ENCODE results near the gene SPSB1.
"Not testable (repeated sequence)": the region's sequence is repeated elsewhere in the genome, so short reads cannot be mapped to it uniquely, and the experiment has no call there.

Gene SPSB1

GRCh38 chr1:9375912-9376311, 83.2 kb downstream of the SPSB1 start:
- Mint-ChIP-seq H3K4me1 (ENCODE audit: low read depth) (peaks cover 1% of the 10 kb centered on the region), H3K9me3 (ENCODE audit: low read depth) (no peaks in the 10 kb centered on the region), H3K36me3 (no peaks in the 10 kb centered on the region), H3K4me3 (no peak overlapping the region), H3K27me3 (no peaks in the 10 kb centered on the region), H3K27ac (no peak overlapping the region)

GRCh38 chr1:9376430-9376829, 83.7 kb downstream of the SPSB1 start:
- Mint-ChIP-seq H3K4me3 (no peak overlapping the region), H3K27me3 (no peaks in the 10 kb centered on the region), H3K9me3 (ENCODE audit: low read depth) (no peaks in the 10 kb centered on the region), H3K36me3 (no peaks in the 10 kb centered on the region), H3K27ac (no peak overlapping the region), H3K4me1 (ENCODE audit: low read depth) (peaks cover 1% of the 10 kb centered on the region)

- Mint-ChIP-seq H3K4me1 (ENCODE audit: low read depth) (peaks cover 1% of the 10 kb centered on the region), H3K36me3 (no peaks in the 10 kb centered on the region), H3K27ac (no peak overlapping the region), H3K9me3 (ENCODE audit: low read depth) (no peaks in the 10 kb centered on the region), H3K27me3 (no peaks in the 10 kb centered on the region), H3K4me3 (no peak overlapping the region)
Observed at GRCh38 chr1:9376886-9377333, 84.2 kb downstream of the SPSB1 start.

- Mint-ChIP-seq H3K4me1 (ENCODE audit: low read depth) (peaks cover 1% of the 10 kb centered on the region), H3K9me3 (ENCODE audit: low read depth) (no peaks in the 10 kb centered on the region), H3K4me3 (no peak overlapping the region), H3K27me3 (no peaks in the 10 kb centered on the region), H3K36me3 (no peaks in the 10 kb centered on the region), H3K27ac (no peak overlapping the region)
Observed at GRCh38 chr1:9378801-9379200, 86.1 kb downstream of the SPSB1 start.

GRCh38 chr1:9380711-9381110, 88.0 kb downstream of the SPSB1 start:
- Mint-ChIP-seq H3K27me3 (no peaks in the 10 kb centered on the region), H3K4me1 (ENCODE audit: low read depth) (peaks cover 1% of the 10 kb centered on the region), H3K4me3 (no peak overlapping the region), H3K27ac (no peak overlapping the region), H3K36me3 (no peaks in the 10 kb centered on the region), H3K9me3 (ENCODE audit: low read depth) (no peaks in the 10 kb centered on the region)

GRCh38 chr1:9382643-9383491, 90.2 kb downstream of the SPSB1 start:
- H3K27ac Mint-ChIP-seq, result no peak overlapping the region
- H3K9me3 Mint-ChIP-seq (ENCODE audit: low read depth), result no peaks in the 10 kb centered on the region
- H3K27me3 Mint-ChIP-seq, result no peaks in the 10 kb centered on the region
- H3K4me1 Mint-ChIP-seq (ENCODE audit: low read depth), result peaks cover 1% of the 10 kb centered on the region
- H3K4me3 Mint-ChIP-seq, result no peak overlapping the region
- no peaks in the 10 kb centered on the region for H3K36me3 Mint-ChIP-seq

- Mint-ChIP-seq H3K4me3 (no peak overlapping the region), H3K27ac (no peak overlapping the region), H3K9me3 (ENCODE audit: low read depth) (no peaks in the 10 kb centered on the region), H3K4me1 (ENCODE audit: low read depth) (peaks cover 1% of the 10 kb centered on the region), H3K27me3 (no peaks in the 10 kb centered on the region), H3K36me3 (no peaks in the 10 kb centered on the region)
Observed at GRCh38 chr1:9384128-9384527, 91.4 kb downstream of the SPSB1 start.

- Mint-ChIP-seq H3K4me3 (no peak overlapping the region), H3K9me3 (ENCODE audit: low read depth) (no peaks in the 10 kb centered on the region), H3K36me3 (no peaks in the 10 kb centered on the region), H3K27ac (no peak overlapping the region), H3K4me1 (ENCODE audit: low read depth) (no peaks in the 10 kb centered on the region), H3K27me3 (no peaks in the 10 kb centered on the region)
Observed at GRCh38 chr1:9384751-9385245, 92.1 kb downstream of the SPSB1 start.

- not testable (repeated sequence) for H3K9me3 Mint-ChIP-seq (ENCODE audit: low read depth); H3K36me3 Mint-ChIP-seq; H3K27me3 Mint-ChIP-seq; H3K4me1 Mint-ChIP-seq (ENCODE audit: low read depth); H3K27ac Mint-ChIP-seq; H3K4me3 Mint-ChIP-seq
Observed at GRCh38 chr1:9385392-9385791, 92.7 kb downstream of the SPSB1 start.

GRCh38 chr1:9385801-9386573, 93.3 kb downstream of the SPSB1 start:
- H3K27ac Mint-ChIP-seq, result no peak overlapping the region
- H3K9me3 Mint-ChIP-seq (ENCODE audit: low read depth), result no peaks in the 10 kb centered on the region
- no peaks in the 10 kb centered on the region for H3K4me1 Mint-ChIP-seq (ENCODE audit: low read depth)
- no peak overlapping the region for H3K4me3 Mint-ChIP-seq
- no peaks in the 10 kb centered on the region for H3K27me3 Mint-ChIP-seq
- no peaks in the 10 kb centered on the region for H3K36me3 Mint-ChIP-seq

GRCh38 chr1:9388335-9389180, 95.9 kb downstream of the SPSB1 start:
- Mint-ChIP-seq H3K4me3 (no peak overlapping the region), H3K36me3 (no peaks in the 10 kb centered on the region), H3K27me3 (no peaks in the 10 kb centered on the region), H3K4me1 (ENCODE audit: low read depth) (no peaks in the 10 kb centered on the region), H3K27ac (no peak overlapping the region), H3K9me3 (ENCODE audit: low read depth) (no peaks in the 10 kb centered on the region)

GRCh38 chr1:9389968-9390367, 97.3 kb downstream of the SPSB1 start:
- Mint-ChIP-seq H3K9me3 (ENCODE audit: low read depth) (no peaks in the 10 kb centered on the region), H3K27ac (no peak overlapping the region), H3K27me3 (no peaks in the 10 kb centered on the region), H3K4me3 (no peak overlapping the region), H3K36me3 (no peaks in the 10 kb centered on the region), H3K4me1 (ENCODE audit: low read depth) (no peaks in the 10 kb centered on the region)

- H3K36me3 Mint-ChIP-seq, result no peaks in the 10 kb centered on the region
- no peaks in the 10 kb centered on the region for H3K27me3 Mint-ChIP-seq
- no peaks in the 10 kb centered on the region for H3K4me1 Mint-ChIP-seq (ENCODE audit: low read depth)
- H3K4me3 Mint-ChIP-seq, result no peak overlapping the region
- H3K9me3 Mint-ChIP-seq (ENCODE audit: low read depth), result peaks cover 3% of the 10 kb centered on the region
- H3K27ac Mint-ChIP-seq, result no peak overlapping the region
Observed at GRCh38 chr1:9391620-9392019, 98.9 kb downstream of the SPSB1 start.

- Mint-ChIP-seq H3K27me3 (no peaks in the 10 kb centered on the region), H3K27ac (no peak overlapping the region), H3K9me3 (ENCODE audit: low read depth) (peaks cover 3% of the 10 kb centered on the region), H3K36me3 (no peaks in the 10 kb centered on the region), H3K4me1 (ENCODE audit: low read depth) (peaks cover 3% of the 10 kb centered on the region), H3K4me3 (no peak overlapping the region)
Observed at GRCh38 chr1:9394010-9394409, 101.3 kb downstream of the SPSB1 start.

GRCh38 chr1:9395018-9395417, 102.3 kb downstream of the SPSB1 start:
- Mint-ChIP-seq H3K4me3 (no peak overlapping the region), H3K27me3 (no peaks in the 10 kb centered on the region), H3K36me3 (no peaks in the 10 kb centered on the region), H3K4me1 (ENCODE audit: low read depth) (peaks cover 9% of the 10 kb centered on the region), H3K9me3 (ENCODE audit: low read depth) (peaks cover 3% of the 10 kb centered on the region), H3K27ac (no peak overlapping the region)
